Kidney tubule cell (primary cell): ENCODE data around the gene UBE3C.
A peak's percentile ranks its signal among the peaks of the same experiment; 100 is the strongest.
"Not testable (repeated sequence)": the region's sequence is repeated elsewhere in the genome, so short reads cannot be mapped to it uniquely, and the experiment has no call there.

ENCODE experiments used
- DNase-seq: peaks from one replicate; pipeline ENCODE4 v3.0.0-alpha.2; 2018; ENCODE audit warnings: low spot score

The UBE3C gene

GRCh38 chr7:157130849-157131248, 7.9 kb upstream of the UBE3C start:
- DNase-seq = not testable (repeated sequence)

GRCh38 chr7:157132796-157133195, 5.9 kb upstream of the UBE3C start:
- DNase-seq = no peak

GRCh38 chr7:157133304-157133703, 5.4 kb upstream of the UBE3C start:
- no peak for DNase-seq

DNA sequence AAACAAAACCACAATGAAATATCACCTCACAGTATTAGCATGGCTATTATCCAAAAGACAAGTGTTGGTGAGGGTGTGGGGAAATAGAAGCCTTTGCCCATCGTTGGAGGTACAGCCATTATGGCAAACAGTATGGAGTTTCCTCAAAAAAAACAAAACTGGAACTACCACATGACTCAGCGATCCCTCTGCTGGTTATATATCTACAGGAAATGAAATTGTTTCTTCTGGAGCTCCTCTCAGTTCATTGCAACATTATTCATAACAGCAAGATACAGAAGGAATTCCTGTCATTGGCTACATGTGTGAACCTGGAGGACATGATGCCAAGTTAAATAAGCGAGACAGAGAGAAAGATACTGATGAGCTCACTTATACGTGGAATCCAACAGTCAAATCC, 2.4 kb upstream of the UBE3C start:
- peak; percentile 73 for DNase-seq

GRCh38 chr7:157138101-157138423, 664 bp upstream of the UBE3C start:
- DNase-seq = no peak

DNA sequence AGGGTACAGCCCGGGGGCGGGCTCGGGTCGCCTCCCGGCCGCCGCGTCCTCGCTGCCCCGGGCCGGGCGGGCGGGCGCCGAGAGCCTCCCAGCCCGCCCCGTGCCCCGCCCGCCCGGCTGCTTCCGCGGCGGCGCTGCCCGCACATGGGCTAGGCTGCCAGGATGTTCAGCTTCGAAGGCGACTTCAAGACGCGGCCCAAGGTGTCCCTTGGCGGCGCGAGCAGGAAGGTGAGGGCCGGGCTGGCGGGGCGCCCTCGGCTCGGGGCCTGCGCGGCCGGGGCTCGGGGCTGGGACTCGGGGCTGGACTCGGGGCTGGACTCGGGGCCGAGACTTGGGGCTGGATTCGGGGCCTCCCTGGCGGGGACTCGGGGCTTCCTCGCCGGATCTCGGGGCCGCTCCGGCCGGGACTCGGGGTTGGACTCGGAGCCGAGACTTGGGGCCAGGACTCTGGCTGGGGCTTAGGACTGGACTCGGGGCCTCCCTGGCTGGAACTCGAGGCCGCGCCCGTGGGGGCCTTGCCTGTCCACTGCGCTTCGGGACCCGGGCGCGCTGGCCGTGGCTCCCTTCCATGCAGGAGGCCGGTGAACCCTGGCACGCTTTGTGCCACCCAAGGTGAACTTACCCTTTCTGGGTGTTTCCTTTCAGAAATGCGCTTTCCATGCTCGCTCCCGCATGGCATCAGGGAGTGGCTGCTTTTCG, 534 bp downstream of the UBE3C start:
- peak; percentile 65 for DNase-seq

GRCh38 chr7:157139810-157140510, 1.2 kb downstream of the UBE3C start:
- no peak for DNase-seq

DNA sequence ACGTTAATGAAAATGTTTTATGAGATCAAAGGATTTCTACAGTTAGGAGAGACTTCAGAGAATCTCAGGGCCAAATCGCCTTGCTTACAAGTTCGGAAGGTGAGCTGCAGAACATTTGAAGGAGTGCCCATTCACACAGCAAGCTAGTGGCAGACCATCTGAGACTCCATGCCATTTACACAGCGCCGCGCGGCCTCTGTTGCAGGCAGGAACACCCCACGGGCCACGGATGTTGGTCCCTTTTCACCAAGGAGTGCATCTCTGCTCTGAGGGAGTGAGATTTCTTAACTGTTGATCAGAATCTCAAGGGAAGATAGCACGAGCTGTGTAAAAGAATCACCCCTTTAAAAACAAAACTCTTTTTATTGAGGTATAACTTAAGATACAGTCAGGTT, 1.8 kb downstream of the UBE3C start:
- no peak for DNase-seq

- DNase-seq = no peak
Measured at GRCh38 chr7:157141525-157142060, 2.9 kb downstream of the UBE3C start.

DNA sequence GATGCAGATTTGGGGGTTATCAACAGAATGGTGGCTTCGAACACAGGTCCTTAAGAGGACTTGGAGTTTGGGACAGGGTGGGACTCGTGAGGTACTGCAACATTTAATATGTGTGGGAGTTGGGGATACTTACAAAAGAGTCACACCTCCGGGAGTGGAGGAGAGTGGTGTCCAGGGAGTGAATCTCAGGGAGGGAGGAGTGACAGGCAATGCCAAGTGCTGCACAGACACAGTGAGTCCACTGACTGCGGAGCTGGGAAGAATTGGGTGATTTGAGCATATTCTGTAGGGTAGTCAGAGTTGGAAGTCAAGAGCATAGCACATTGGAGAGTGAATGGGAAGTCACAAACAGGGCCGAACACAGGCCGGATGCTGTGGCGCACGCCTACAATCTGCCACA, 5.1 kb downstream of the UBE3C start:
- no peak for DNase-seq

GRCh38 chr7:157149317-157149716, 10.6 kb downstream of the UBE3C start:
- no peak for DNase-seq

GRCh38 chr7:157150882-157151281, 12.2 kb downstream of the UBE3C start:
- DNase-seq = peak; percentile 51

GRCh38 chr7:157151626-157152339, 13.1 kb downstream of the UBE3C start:
- peak; percentile 38 for DNase-seq

DNA sequence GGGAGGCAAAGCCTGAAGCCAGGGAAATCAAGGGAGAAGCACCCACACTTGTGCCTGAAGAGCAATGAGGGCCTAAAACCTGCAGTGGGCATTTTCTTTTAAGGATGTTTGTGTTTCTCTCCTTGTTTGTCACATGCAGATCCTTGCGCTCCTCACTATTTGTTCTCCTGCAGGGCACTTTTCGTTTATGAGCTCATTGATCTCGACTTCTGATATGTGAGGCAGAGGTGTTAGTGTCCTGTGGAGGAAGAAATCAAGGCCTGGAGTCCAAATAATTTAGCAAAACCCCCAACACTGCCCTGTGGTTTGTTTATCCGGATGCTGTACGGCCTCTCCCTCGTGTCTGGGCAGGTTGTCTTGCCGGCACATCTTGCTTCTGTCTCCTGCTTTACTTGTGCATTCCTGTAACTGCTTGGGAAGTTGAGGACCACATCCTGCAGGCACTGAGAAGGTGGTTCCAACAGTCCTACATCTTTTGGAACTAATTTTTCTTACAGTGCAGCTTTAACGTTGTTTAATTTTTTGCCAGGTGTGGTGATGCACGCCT, 13.7 kb downstream of the UBE3C start:
- no peak for DNase-seq

DNA sequence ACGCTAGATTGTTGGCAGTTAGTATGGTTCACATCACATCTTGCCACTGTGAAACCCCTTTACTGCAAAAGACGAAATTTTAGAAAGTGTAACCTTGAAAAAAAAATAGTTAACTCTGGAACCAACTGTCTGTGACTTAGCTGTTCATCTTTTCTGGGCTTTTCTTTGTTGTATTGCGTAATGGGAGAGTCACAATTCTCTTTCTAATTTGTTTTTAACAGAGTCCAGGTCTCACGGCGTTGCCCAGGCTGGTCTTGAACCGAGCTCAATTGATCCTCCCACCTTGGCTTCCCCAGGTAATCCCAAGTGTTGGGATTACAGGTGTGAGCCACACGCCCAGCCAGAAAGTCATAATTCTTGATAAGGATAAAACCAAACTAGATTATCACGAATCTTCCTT, 14.5 kb downstream of the UBE3C start:
- no peak for DNase-seq

DNA sequence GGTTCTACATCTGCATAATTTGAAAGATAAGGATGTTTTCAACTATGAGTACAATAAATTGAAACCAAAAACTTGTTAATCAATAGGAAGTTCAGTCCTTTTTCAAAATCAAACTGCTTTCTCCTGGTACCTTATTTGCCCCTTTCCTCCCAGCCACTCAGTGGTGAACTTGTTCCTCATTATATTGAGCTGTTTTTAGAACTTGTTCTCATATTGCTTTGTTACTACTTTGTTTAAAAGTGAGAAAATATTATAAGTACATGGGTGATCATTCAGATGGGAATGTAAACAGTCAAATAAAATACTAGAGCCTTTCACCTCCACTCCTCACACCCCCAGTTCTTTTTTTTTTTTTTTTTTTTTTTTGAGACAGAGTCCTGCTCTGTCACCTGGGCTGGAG, 17.2 kb downstream of the UBE3C start:
- no peak for DNase-seq

DNA sequence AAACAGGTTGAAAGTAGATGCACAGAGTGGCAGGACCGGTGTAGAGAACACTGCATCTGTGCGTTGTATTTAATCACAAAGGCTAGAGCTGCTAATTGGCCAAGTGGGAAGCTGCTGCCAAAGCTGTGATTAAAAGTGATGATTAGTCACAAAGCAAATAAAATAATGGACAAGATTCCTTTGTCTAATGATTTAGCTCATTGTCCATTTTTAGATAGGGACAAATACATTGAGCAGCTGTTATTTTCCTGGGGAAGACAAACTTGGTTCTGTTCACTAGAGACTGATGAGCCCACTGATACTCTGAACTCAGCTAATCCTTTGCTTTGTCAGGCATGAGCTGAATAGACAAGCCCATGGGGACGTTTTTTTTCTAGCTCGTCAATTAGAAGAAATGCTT, 19.7 kb downstream of the UBE3C start:
- peak; percentile 6 for DNase-seq

DNA sequence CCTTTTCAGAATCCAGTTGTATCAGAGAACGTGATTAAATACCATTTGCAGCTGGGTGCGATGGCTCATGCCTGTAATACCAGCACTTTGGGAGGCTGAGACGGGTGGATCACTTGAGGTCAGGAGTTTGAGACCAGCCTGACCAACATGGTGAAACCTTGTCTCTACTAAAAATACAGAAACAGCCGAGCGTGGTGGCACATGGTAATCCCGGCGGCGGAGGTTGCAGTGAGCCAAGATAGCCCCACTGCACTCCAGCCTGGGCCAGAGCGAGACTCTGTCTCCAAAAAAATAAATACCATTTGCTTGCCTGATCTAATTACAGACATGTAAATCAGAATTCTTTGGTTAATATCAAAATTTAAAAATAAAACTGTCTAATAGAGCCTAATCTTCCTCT, 20.8 kb downstream of the UBE3C start:
- not testable (repeated sequence) for DNase-seq

DNA sequence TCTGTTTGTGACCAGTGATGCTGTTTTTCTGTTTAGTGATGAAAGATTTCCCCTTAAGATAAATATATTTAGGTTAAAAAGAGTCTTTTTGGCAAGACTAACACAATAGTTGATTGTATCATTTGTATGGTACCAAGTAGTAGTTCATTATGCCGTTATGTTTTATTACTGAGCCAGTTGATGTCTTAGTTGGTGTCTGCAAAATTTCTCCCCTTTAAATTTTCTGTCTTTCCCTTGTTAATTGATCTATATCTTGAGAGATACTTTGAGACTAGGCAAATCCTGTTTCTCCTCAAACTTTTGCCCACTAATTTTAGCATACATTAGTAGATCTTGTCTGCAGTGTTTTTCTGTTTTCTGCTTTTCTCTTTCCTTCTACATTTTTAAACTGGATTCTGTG, 21.7 kb downstream of the UBE3C start:
- DNase-seq = no peak

DNA sequence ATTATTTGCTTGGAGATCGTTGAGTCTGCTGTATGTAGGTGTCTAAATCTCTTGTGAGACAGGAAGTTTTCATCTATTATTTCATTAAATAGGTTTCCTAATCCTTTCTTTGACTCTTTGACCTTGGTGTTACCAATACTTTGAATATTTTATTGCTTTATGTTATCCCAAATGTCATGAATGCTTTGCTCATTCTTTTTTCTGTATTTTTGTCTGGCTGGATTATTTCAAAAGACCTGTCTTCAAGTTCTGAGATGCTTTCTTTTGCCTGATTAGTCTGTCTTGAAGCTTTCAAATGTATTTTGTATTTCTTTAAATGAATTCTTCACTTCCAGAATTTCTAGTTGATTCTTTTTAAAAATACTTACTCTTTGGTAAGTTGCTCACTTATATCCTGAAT, 27.3 kb downstream of the UBE3C start:
- DNase-seq = no peak

- no peak for DNase-seq
Measured at GRCh38 chr7:157168571-157168970, 29.8 kb downstream of the UBE3C start.

DNA sequence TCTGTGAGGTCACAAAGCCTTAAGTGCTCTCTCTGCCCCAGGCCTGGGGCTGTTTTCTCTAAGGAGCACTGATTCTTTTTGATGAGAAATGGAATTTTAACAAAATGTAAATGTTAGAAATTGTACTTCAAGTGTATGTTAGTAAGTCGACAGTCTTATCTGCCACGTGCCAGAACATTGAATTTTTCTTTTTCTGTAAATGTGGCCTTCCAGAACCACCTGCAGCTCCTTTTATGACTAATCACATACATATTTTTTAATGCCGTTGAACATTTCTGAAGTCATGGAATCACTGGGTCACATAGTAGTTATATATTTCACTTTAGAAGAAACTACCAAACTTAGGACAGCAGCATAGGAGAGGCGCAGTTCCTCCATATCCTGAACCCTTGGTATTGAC, 38.0 kb downstream of the UBE3C start:
- DNase-seq = no peak
